Fibroblast of villous mesenchyme (primary cell): Measurements from ENCODE around the gene SMYD3. TPM values are rescaled to one million over a fixed set of nuclear protein-coding genes. Genes with fewer than 3 reads are reported as not detected.

ENCODE experiments used
- DNase-seq: peaks from one replicate; pipeline ENCODE4 v3.0.0-alpha.2; 2010; ENCODE audit warnings: low read depth
- H3K4me3 ChIP-seq: 2 replicates; pipeline ENCODE4 v1.5.1; 2011; ENCODE audit warnings: low read depth, mild to moderate bottlenecking, low read length
- small RNA-seq: library from RNA; depleted of rRNA; stranded (forward); fragments of <200 nt; gene quantifications from one replicate; pipeline ENCODE3, GENCODE V24; 2012
- total RNA-seq: library from RNA; depleted of rRNA; stranded (reverse); fragments of >200 nt; gene quantifications from 2 replicates; pipeline ENCODE4 v1.2.3, GENCODE V29; 2012
- TF ChIP-seq, protein P1 (sequence below): IDR thresholded peaks from 2 replicates; pipeline ENCODE4 v1.5.1; 2012; ENCODE audit warnings: low read depth, mild to moderate bottlenecking, low read length; ENCODE audit not compliant: insufficient read depth

Gene SMYD3
- total RNA-seq, 1 donor: 35.4 TPM

DNA sequence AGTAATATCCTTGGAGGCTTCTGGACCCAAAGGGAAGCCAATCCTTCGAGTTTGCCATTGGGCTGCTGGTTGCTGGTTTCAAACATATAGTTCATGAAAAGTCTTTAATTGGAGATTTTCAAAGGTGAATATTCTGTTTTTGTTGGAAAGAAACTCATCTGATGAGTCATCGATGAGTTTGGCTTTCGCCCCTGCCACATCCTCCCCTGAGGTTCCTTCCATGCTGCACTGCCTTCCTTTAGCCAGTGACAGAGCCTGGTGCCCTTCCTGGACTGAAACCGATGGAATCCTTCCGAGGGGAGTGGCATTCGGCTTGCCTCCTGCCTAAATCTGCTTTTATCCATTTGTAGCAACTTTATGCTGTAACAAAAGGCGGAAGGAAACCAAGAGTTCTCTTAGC, 802.3 kb downstream of the SMYD3 start:
- no peak for DNase-seq
- TF ChIP-seq, protein P1, sequence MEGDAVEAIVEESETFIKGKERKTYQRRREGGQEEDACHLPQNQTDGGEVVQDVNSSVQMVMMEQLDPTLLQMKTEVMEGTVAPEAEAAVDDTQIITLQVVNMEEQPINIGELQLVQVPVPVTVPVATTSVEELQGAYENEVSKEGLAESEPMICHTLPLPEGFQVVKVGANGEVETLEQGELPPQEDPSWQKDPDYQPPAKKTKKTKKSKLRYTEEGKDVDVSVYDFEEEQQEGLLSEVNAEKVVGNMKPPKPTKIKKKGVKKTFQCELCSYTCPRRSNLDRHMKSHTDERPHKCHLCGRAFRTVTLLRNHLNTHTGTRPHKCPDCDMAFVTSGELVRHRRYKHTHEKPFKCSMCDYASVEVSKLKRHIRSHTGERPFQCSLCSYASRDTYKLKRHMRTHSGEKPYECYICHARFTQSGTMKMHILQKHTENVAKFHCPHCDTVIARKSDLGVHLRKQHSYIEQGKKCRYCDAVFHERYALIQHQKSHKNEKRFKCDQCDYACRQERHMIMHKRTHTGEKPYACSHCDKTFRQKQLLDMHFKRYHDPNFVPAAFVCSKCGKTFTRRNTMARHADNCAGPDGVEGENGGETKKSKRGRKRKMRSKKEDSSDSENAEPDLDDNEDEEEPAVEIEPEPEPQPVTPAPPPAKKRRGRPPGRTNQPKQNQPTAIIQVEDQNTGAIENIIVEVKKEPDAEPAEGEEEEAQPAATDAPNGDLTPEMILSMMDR: no peak
- no peak overlapping the region for H3K4me3 ChIP-seq

GRCh38 chr1:245704341-245704740, 802.7 kb downstream of the SMYD3 start:
- DNase-seq: no peak
- no peak overlapping the region for H3K4me3 ChIP-seq
- TF ChIP-seq, protein P1: no peak

- TF ChIP-seq, protein P1: no peak
- DNase-seq: no peak
- no peak overlapping the region for H3K4me3 ChIP-seq
These were observed 804.7 kb downstream of the SMYD3 start for GRCh38 chr1:245702346-245702745.

DNA sequence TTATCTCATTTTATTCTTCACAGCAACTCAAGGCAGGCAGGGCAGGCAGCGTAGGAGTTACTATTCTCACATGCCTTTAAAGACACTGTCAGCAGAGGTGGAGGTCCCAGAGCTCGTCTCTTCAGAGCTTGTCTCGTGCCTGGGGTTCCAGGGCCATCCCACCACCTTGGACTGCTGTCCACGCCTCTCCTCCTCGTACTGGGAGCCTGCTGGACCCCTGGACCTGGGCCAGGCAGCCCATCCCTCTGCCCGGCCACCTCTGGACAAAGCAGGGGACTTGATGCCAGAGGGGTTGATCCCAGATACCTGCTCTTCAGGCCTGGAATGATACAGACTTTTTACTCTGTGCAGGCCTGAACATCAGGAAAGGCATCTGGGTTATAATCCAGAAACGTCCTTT, 805.4 kb downstream of the SMYD3 start:
- DNase-seq: no peak
- TF ChIP-seq, protein P1: no peak
- no peak overlapping the region for H3K4me3 ChIP-seq

- TF ChIP-seq, protein P1: no peak
- DNase-seq: no peak
- H3K4me3 ChIP-seq: no peak overlapping the region
These were observed 806.4 kb downstream of the SMYD3 start for GRCh38 chr1:245700631-245701030.

Small RNA genes within 50 kb of the gene (small RNA-seq; reads per million reads assigned to genes)
- gene AL356583.2: not detected
- not detected for gene RF00019
- gene RNU6-1283P: not detected

Other genes with a start within 250 kb of the SMYD3 start
- gene TFB2M, start 59.0 kb upstream of the SMYD3 start, total RNA-seq: 24.8 and 29.4 TPM in 2 replicates
- gene CNST, start 59.2 kb upstream of the SMYD3 start, total RNA-seq: 27.7 and 44.0 TPM in 2 replicates
- gene SCCPDH, start 217.1 kb upstream of the SMYD3 start, total RNA-seq: 47.4 and 65.2 TPM in 2 replicates